Esophagus squamous epithelium (tissue), 4 donors: ENCODE results near the gene CSF3R.

Source experiments
- CTCF ChIP-seq, 6 experiments: fragments of 450-650 bp in 4 of 6; fragments of 200-600 bp in 2 of 6; sonication (generic) in 2 of 6; IDR thresholded peaks; one replicate each; pipeline ENCODE4 v1.5.1; 2016 to 2019; ENCODE audit warnings: antibody characterized with exemption in 6 of 6, mild to moderate bottlenecking in 4 of 6, moderate library complexity in 4 of 6
- POLR2A ChIP-seq, 4 donors: fragments of 450-650 bp; IDR thresholded peaks; one replicate each; pipeline ENCODE4 v1.6.1; 2017; ENCODE audit warnings: antibody characterized with exemption in 4 of 4, mild to moderate bottlenecking in 4 of 4, moderate library complexity in 3 of 4

- TF ChIP-seq CTCF (IDR thresholded peaks at IDR 0.05) = peak in 2 of 6 experiments; percentile 26 to 40
- TF ChIP-seq POLR2A (IDR thresholded peaks at IDR 0.05) = no peak
These were observed 34.1 kb downstream of the CSF3R start for GRCh38 chr1:36448530-36449056.
